HG02938 (cell line): ENCODE data around the gene UBAC1.
"Not testable (repeated sequence)": the region's sequence is repeated elsewhere in the genome, so short reads cannot be mapped to it uniquely, and the experiment has no call there.

Experiments
- ATAC-seq: cut with Tn5 transposase; IDR thresholded peaks from one replicate; pipeline ENCODE4 v1.9.1; 2021; ENCODE audit warnings: mild to moderate bottlenecking, moderate library complexity; ENCODE audit not compliant: unreplicated experiment

The UBAC1 gene

DNA sequence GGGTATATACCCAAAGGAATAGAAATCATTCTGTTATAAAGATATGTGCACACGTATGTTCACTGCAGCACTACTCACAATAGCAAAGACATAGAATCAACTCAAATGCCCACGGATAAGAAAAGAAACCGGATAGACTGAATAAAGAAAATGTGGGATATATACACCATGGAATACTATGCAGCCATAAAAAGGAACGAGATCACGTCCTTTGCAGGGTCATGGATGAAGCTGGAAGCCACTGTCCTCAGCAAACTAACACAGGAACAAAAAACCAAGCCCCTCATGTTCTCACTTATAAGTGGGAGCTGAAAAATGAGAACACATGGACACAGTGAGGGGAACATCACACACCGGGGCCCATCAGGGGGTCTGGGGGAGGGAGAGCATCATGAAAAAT is 17.6 kb downstream of the UBAC1 start:
- not testable (repeated sequence) for ATAC-seq

DNA sequence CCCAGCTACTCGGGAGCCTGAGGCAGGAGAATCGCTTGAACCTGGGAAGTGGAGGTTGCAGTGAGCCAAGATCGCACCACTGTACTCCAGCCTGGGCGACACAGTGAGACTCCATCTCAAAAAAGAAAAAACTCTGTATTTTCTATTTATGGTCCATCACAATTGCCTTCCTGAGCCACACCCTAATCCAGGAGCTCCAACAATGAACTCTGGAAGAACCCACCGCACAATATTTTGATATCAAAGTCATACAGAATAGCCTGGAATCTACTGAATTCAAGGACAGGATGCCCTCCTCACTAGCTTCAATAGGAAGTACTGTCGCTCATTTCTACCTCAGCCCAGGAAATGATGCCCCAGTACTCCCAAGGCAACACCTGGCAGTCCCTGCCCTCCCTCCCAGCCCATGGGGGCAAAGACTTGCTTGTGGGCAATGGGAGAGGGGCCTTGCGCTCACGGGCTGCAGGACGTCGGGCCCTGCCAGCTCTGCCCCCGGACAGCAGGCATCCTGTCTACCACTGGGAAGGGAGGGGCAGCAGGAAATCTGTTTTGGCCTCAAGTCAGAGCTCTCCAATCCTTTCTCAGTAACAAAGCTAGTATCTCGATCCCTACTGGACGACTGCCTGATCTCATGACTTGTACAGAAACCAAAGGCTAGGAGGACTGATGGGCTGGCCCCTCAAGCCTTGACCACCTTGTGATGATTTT is 19.7 kb downstream of the UBAC1 start:
- ATAC-seq, result no peak

DNA sequence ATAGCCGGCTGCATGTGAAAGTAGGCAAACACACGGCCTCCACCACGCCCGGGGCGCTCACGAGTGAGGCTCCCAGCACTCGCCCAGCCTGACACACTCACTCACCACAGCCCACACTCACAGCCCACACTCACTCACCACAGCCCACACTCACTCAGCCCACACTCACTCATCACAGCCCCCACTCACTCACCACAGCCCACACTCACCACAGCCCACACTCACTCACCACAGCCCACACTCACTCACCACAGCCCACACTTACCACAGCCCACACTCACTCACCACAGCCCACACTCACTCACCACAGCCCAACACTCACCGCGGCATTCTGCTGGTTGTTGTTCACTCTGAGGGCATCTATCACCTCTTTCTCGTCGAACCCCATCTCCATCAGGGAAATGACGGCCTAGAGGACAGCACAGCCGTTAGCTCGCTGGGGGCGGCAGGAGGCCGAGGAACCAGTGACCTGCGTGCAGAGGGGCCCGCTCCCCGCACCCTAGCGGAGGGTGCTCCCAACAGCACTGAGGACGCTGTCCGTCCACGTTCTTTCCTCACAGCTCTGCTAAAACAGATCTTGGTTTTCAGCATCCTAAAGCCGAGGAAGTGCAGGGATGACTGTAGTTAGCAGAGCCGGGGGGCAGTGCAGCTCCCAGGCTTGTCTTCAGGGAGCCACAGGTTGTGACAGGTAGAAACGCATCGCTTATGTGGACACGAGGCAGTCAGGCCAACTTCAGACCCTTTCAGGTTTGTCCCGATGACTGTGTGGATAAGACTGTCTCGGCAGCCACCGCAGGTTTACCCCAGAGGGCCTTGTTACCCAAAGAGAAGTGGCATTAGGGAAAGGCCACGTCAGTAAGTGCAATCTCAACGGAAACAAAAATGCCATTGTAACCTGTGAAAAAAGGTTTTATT is 21.6 kb downstream of the UBAC1 start:
- ATAC-seq, result no peak

DNA sequence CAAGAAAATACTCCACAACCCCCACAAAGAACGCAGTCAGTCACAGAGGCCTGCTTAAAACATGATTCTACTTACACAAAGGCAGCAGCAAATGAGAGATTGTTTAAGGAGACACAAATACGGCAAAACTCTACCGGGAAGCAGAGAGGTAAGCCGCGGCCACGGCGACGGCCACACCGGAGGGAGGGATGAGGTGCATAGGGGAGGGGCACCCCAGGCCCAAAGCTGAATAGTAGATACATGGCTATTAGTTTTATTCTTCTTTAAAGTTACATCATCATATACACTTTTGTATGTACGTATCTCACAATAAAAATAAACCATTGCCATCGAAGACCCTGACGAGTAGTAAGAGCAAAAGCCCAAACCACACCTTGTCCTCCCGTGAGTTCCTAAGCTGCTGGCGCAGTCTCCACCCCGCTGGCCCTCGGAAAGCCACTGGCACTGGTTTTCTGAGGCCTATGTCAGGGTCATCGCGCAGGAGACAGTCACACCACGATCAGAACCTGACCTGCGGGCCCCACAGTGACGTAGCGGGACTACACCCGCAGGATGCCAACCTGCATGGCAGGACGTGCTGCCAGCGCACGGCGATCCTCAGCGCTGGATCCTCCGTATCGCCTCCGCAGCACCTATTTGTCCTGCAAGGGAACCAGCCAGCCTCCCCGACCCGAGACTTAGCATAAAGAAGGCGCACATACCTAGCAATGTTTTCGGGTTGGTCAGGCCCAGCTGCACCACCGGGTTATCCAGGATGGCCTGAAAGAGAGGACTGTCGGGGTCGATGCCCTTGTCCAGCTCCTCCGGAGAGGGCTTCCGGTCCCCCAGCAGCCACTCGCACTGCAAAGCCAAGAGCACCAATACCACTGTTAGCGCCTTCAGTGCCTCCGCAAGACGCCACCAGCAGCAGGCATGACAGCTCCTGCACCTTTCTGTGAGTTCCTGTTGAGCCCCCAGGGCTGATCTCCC is 23.4 kb downstream of the UBAC1 start:
- no peak for ATAC-seq

DNA sequence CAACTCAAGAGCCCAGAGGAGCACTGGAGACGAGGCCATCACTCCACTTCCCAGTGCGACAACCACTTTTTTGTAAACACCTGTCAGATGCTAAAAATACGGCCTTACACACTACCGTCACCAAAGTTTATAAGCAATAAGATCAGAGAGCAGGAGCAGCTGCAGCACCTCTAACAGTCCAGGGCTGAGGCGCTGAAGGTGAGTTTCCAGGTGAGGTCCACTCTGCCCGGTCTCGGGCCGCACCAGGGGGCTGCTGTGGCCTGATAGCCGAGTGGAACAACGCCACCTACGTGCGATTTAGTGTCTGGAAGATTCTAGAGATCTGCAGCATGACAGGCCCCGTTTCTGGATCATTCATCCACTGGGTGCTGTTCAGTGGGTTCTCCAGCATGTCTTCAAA is 28.1 kb downstream of the UBAC1 start:
- no peak for ATAC-seq

DNA sequence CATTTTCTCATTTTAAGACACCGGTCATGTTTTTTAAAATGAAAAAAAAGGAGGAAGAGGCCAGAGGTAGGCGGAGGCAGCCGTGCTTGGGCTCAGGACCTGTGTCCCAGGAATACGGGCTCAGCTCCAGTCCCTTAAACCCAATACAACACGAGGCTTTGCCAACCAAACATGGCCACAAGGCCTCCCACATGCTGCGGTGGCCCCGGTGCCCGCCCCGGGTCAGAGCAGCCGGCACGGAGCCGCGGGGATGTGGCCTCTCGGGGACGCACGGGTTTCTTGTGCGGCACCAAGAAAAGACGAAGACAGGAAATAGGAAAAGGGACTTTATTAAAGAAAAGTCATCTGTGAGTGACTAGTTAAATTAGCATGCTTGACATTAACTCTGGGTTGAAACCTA is 28.5 kb downstream of the UBAC1 start:
- no peak for ATAC-seq

DNA sequence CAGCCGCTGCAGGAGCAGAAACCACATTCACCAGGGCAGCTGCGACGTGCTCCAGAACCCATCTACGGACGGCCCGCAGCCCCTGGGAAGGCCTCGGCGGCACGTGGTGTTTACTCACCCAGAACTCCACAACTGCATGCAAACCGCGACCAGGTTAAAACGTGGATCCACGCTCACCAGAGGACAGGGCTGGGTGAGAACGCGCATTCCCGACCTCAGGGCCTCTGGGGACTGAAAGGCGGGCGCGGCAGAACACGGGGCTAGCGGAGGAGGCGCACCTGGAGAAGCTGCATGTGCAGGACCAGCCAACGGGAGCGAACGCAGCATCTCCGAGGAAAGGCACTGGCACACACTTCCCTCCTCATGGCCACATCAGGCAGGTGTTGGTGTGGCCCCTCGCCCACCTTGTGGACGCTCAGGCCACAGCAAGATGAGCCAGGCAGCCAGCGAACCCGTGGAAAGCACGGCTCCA is 29.8 kb downstream of the UBAC1 start:
- ATAC-seq, result no peak

DNA sequence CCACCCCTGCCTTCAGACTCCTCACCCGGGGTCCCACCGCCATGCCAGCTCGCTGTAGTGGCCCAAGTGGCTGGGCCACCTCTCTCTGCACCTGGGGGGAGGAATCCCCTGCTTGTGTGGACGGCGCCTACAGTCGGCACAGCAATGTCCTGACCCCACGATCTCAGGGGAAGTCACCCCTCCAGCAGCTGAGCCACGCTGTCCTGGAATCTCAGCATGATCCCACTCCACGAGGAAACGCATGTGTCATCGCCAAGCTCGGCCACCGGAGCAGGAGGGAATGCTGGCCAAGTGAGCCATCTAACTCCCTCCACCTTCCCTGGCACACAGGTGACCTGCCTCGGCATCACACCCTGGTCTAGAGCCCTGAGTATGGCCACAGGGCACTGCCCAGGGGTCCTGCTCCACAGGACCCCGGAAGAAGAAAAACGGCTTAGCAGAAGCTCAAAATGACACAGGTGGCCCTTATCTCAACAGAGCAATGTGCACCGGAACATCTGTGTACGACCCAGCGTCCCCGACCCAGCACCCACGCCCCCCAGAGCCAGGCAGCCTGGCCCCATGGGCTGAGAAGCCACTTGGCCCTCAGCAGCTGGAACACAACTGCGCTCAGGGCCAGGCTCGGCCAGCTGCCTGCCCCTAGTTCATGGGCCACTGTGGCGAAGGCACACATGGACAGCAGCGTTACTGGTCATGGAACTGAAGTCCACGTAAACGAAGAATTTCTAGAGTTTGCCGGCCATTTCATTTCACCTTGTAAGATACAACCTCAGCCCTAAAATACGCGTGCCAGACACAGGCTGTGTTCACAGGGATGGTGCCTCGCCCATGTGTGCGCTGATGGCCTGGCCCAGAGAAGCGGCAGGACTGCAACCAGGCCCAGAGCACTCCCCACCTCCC is 30.5 kb downstream of the UBAC1 start:
- ATAC-seq, result no peak

DNA sequence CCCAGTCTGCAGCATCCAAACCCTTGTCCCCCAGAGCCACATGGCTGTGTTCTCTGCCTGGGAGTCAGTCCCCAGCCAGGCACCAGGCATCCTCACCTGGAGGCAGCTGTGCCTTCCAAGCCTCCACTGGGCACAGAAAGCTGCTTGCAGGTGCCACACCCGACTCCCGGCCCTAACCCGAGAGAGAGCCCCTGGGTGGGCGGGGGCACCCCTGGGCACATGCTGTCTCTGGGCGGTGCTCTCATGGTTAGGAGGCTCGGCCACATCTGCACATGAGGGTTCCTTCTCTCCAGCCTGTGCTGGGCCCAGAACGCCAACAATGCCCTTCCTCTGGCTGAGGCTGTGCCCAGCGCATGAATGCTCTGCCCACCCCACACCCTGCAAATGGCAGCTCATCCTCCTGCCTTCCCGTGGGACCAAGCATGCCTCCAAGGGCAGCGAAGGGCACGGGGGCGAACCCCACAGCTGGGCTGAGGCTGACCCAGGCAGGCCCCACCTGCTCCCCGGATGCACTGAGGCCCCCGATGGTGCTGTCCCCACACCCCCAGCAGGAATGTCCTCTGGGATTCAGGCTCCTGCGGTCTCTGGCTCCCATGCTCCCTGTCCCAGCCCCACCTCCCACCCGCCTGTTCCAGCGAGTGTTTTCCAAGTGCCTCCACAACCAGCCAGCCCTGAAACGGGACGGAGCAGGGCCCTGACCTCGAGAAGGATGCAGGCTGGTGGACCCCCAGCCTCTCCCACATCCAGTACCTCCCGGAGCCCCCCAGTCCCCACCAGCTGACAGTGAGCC is 31.3 kb downstream of the UBAC1 start:
- no peak for ATAC-seq

DNA sequence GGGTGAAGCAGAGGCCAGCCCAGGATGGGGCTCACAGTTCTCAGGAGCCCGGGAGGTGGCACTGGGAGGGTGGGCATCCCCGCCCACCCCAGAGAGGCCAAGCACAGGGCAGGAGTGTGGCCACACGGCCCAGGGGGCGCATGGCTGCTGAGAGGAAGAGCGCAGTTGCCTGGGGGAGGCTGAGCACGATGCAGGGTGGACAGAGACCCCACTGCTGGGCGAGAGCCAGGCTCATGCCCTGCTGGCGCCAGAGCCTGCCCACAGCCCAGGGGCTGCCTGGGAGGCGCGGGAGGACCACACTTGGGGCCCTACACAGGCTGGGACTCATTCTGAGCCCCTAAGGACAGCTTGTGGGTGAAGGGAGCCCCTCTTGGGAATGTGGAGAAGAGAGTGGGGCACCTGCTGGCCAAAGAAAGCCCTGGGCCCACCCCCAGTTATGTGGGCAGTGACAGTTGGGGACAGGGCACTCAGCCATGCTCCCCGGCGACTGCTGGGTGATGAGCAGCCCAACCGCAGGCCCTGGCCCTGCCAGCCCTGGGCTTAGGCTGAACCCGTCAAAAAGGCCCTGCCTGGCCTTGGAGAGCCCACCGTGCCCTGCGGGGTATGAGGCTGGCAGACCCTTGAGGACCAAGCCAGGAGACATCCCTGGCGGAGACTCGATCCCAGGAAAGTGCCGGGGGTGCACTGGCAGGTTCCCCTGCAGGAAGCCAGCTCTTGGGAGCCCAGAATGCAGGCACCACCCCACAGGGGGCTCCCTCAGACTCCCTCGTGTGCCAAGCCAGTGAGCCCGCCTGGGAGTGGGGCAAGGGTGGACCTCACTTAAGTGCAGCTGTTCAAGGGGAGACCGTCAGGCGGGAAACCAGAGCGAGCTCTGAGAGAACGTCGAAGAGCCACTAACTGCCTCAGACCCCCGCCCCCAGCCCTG is 32.2 kb downstream of the UBAC1 start:
- no peak for ATAC-seq

DNA sequence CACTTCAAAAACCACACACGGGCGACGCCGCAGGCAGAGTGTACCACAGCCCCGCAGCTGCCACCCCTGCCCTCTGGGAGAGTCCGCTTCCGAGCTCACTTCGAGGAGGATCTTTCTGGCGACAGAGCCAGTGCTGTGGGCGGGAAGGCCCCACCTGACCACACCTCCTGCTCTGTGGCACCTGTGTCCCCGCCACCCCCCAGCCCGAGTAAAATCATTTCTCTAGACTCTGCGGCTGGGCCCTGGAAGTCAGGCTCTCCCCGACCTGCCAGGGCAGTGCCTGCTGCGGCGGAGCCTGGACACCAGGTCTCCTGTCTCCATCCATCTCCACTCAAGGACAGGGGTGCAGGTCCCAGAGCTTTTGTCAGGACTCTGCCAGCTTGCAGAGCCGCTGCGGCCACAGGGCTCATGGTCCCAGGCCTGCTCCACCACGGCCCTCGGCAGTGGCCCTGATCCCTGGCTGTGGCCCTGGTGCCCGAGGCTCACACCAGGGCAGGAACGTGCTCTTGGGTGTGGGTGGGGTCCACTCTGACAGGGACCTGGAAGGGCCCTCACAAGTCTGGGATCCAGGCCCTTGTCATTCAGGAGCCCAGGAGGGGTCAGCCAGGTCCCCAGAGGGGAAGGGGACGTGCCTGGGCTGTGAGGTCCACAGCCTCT is 33.0 kb downstream of the UBAC1 start:
- no peak for ATAC-seq

DNA sequence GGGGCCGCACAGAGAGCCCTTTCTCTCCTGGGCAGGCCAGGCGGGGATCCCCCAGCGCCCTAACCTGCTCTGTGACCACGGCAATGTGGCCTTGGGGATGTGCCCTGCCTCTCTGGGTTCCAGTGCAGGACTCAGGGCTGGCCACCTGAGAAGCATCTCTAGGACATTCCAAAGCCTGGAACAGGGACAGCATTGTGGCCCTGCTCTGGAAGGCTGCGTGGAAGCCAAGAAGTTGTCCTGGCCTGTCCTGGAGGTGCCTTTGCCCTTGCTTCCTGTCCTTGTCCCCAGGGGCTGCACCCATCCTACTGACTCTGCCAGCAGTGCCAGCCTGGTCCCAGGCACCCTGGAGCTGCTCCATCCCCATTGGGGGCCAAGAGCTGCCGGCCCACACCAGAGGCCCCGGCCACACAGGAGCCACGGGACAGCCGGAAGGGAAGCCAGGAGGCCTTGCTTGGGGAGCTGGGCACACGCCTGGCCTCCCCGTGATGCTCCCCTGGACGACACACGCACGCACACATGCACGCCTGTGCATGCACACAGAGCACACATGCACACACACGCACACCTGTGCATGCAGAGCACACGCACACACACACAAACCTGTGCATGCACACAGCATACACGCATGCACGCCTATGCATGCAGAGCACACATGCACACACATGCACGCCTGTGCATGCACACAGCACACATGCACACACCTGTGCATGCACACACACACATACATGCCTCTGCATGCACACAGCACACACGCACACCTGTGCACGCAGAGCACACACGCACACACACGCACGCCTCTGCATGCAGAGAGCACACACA is 33.8 kb downstream of the UBAC1 start:
- ATAC-seq, result no peak

DNA sequence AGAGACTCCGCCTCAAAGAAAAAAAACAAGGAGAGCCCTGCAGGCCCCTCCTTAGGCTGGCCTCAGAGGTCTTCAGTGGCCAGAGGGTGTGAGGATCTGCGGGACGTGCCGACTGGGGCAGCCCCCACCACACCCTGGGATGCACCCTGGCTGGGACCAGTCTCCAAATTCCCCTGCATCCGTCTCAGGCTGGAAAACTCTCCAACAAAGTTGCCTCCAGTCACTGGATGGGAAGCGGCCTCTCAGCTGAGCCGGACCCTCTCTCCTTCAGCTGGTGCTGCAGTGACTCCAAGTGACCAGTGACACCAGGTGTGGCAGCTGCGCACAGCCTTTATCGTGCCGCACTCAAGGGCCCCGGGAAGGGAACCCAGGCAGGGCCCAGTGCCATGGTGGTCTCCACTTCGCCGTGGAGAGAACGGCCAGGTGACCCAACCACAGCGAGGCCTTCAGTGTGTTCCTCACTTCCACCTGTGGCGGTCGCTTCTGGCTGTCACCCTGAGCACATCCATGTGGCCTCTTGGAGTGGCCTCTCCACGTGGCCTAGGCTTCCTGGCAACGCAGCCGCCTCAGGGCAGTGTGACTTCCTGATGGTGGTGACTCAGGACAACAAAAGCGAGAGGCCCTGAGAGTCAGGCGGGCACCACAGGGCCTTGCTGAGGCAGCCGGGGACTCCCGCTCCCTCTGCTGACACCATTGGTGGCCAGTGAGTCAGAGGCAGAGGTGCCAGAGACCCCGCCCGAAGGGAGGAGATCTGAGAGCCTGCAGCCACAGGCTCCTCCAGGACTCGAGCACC is 34.6 kb downstream of the UBAC1 start:
- ATAC-seq, result no peak

DNA sequence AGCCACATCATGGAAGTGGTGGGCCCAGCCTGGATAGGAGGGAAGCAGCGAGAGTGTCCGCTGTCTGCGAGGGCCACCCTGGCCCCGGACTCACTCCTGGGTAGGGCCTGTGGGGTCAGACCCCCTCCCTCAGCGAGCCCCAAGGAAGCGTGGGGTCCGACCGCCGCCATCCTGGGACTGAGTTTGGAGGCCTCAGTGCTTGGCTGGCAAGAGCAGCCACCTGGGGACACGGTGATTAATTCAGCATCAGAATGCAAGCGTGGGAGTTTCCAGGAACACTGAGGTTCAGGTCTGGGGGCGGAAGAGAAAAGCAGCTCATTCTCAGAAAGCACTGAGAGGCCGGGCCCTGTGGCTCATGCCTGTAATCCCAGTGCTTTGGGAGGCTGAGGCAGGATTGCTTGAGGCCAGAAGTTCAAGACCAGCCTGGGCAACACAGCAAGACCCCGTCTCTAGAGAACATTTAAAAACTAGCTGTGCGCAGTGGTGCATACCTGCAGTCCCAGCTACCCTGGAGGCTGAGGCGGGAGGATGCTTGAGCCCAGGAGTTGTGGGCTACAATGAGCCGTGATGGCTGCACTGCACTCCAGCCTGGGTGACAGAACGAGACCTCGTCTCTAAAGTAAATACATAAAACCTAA is 35.6 kb downstream of the UBAC1 start:
- no peak for ATAC-seq

DNA sequence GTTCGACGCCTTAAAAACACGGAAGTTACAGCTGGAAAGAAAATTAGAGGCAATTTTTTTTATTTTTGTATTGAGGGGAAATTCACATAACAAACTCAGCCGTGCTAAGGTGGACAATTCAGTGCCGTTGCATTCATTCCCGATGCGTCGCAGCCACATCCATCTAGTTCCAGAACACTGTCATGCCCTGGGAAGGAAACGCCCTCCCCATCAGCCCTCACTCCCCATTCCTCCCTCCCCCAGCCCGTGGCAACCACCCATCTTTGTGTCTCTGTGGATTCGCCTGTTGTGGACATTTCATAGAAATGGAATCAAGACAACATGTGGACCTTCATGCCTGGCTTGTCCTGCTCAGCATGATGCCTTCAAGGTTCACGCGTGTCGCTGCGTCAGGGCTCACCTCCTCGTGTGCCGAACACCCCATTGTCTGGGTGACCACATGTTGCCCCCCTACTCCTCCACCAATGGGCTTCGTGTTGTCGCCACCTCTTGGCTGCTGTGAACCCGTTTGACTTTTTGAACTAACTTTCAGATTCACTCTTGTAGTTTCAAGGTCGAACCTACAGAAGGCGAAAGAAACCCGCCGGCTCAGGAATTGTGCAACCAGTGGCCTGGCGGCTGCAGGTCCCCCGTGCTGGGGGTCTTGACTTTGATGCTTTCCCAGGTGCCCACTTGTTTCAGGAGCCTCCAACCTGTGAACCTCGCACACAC is 36.4 kb downstream of the UBAC1 start:
- ATAC-seq, result no peak
